H7 (cell line): ENCODE results near the gene ATXN7L1. TPM values are rescaled to one million over a fixed set of nuclear protein-coding genes. Genes with fewer than 3 reads are reported as not detected.

ENCODE experiments used
- total RNA-seq: library from RNA; depleted of rRNA; stranded (reverse); fragments of >200 nt; shearing (Covaris generic); gene quantifications from 2 replicates; pipeline ENCODE4 v1.2.3, GENCODE V29; 2014; rRNA removed

The ATXN7L1 gene
- total RNA-seq, 1 experiment from 2014 or later, result 10.8 TPM

Other genes starting within 250 kb of the ATXN7L1 start
- 5.7 and 9.5 TPM in 2 replicates for gene CDHR3, start 86.7 kb upstream of the ATXN7L1 start, total RNA-seq
- gene SYPL1, start 235.7 kb upstream of the ATXN7L1 start, total RNA-seq, result 25.2 and 30.7 TPM in 2 replicates